Stomach (tissue), 4 donors: ENCODE measurements around the gene SNAPIN.

Source experiments
- CTCF ChIP-seq, 7 experiments: fragments of 450-650 bp in 4 of 7; fragments of 200-600 bp in 3 of 7; sonication (generic) in 3 of 7; IDR thresholded peaks; one replicate each; pipeline ENCODE4 v1.5.1; 2016 to 2019; ENCODE audit warnings: antibody characterized with exemption in 7 of 7, control low read depth in 2 of 7, mild to moderate bottlenecking in 1 of 7
- EP300 ChIP-seq: sonication (generic); formaldehyde crosslinking; IDR thresholded peaks from one replicate; pipeline ENCODE4 v1.6.1; 2017; ENCODE audit warnings: antibody characterized with exemption
- POLR2A ChIP-seq, 4 donors: fragments of 450-650 bp; IDR thresholded peaks; one replicate each; pipeline ENCODE4 v1.6.1; 2016; ENCODE audit warnings: antibody characterized with exemption in 4 of 4, control low read depth in 2 of 4, mild to moderate bottlenecking in 1 of 4, moderate library complexity in 1 of 4
- POLR2AphosphoS5 ChIP-seq, 3 donors: sonication (generic); formaldehyde crosslinking; IDR thresholded peaks; one replicate each; pipeline ENCODE4 v1.6.1; 2016; ENCODE audit warnings: antibody characterized with exemption in 3 of 3

- TF ChIP-seq EP300 (no peak), CTCF (IDR thresholded peaks at IDR 0.05) (no peak), POLR2AphosphoS5 (IDR thresholded peaks at IDR 0.05) (no peak), POLR2A (IDR thresholded peaks at IDR 0.05) (no peak)
Measured at GRCh38 chr1:153678519-153679336, 20.2 kb downstream of the SNAPIN start, which contains the start of gene NPR1.
